HG03565 (cell line): ENCODE measurements around the gene KLHL33.

Experiments used
- ATAC-seq: cut with Tn5 transposase; IDR thresholded peaks from one replicate; pipeline ENCODE4 v1.9.1; 2021; ENCODE audit warnings: mild to moderate bottlenecking, moderate library complexity; ENCODE audit not compliant: unreplicated experiment

KLHL33 gene

DNA sequence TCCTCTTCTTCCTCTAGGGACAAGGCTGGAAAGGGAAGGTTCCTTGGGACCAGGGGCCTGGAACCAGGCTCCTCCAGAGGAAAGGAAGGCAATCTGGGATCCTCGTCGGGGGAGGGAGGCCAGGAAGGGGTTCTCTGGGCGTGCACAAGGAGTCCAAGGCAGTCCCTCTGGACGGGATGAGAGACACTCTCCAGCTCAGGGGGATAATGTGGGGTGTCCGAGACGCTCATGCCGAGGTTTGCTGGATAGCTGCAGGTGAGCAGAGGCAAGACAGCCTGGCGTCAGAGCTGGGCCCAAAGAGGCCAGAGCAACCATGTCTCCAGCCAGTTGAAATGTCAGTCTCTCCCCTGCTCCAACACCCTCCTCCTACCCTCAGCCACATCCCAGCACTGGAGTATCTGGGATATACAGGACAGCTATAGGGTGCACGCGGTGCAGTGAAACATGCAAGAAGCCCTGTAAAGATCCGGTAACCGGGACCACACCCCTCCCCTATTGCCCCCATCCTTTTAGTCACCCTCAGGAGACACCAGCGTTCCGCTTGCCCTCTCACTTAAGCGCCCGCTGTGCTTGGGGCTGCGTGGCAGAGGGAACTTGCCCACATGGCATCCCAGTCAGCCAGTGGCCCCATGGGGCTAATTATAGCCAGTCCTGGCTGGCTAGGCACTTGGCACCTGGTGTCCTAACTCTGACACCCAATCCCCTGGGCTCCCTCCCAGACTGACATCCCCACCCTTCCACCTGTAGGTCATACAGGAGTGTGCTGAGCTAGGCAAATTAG, at the start of gene KLHL33:
Gene KLHL33, minus strand, starts transcription at position 585 of the 781 bp plus-strand sequence. Its CDS starts 355 bp downstream, at position 230.
- no peak for ATAC-seq

DNA sequence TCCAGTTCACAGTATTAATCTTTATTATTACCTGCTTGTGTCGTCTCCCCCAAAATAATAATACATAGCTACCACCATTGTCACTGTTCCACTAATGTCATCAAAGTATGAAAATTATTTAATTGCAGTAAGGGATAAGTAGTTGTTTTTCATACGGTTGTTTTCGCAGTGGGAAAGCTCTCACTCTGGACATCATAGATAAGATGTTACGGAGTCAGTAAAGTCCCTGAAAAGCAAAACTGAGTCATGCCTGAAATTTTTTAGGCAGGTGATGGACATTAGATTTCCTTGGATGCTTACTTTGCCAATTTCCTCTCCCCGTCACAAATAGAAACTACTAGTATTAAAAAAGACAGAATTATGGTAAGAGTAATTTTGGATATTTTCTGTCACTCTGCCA, 46.4 kb upstream of the KLHL33 start:
- ATAC-seq = no peak

DNA sequence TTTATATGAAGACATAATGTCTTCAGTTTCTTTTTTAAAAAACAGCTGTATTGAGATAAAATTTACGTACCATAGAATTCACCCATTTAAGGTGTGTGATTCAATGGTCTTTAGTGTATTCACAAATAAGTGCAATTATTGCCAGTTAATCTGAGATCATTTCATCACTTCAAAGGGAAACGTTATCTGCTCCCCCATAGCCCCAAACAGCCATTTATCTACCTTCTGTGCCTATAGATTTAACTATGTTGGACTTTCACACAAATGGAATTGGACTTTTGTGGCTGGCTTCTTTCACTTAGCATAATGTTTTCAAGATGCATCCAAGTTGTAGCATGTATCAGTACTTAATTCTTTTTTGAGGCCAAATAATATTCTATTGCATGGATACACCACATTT, 42.9 kb upstream of the KLHL33 start:
- no peak for ATAC-seq

GRCh38 chr14:20477211-20477876, 41.4 kb upstream of the KLHL33 start:
- ATAC-seq = no peak

- no peak for ATAC-seq
Measured at GRCh38 chr14:20476776-20477175, 40.8 kb upstream of the KLHL33 start.

DNA sequence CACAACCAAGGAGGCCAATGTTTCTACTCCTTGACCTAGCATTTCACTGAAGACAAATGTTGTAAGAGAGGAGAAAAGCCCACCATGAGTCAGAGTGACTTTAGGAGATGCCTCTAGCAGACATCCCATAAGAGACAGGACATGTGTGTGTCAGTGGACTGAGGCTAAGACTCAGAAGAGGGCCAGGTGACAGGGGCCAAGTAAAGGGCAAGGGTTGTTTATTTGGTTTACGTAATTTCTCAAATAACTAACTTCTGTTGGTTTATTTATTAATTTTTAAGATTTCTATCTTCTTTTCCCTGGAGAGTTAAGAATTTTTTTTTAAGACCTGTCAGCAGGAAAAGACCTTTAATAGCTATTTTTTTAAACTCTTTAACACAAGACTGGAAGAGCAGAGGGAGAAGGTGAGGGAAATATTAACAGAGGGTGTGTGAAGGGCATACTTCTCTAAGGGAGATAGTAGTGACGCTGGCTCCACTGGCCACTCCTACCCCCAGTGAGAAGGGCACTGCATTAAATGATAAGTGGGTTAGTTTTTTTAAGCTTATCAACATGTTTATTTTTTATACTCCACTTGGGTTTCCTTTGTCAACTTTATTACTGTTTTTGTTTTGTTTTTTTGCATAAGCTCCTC, 36.7 kb upstream of the KLHL33 start:
- ATAC-seq = no peak

GRCh38 chr14:20470603-20470901, 34.6 kb upstream of the KLHL33 start:
- no peak for ATAC-seq

DNA sequence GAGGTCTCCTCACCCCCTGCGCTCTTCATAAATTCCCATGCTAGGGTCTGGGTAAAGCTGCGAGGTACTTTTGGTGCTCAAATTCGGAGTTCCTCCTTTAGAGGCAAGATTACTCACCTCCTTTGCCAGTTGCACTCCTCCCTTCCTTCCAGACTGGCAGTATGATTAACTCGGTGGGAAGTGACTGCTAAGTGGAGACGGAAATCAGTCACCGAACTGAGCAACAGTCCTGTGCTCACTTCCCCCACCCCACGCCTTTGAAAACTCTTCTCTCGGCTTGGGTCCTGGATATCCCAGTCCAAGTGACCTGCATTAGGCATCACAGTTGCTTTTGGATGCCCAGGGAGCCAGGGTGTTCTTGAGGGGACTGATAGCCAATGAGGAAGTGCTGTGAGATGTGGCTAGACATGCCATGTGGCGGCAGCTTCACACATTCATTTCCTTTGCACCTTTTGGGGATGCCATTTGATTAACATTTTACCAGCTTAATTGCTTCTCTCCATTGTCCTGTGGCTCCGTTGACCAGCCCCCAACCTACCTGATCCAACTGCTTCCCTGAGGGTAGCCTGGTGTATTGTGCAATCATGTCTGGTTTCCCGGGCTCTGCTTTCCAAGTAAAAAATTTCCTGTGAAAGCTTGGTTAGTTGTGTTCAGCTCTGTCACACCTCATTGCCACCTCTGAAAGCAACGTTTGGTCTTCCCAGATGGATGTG, 34.1 kb upstream of the KLHL33 start:
- peak; percentile 24 for ATAC-seq

DNA sequence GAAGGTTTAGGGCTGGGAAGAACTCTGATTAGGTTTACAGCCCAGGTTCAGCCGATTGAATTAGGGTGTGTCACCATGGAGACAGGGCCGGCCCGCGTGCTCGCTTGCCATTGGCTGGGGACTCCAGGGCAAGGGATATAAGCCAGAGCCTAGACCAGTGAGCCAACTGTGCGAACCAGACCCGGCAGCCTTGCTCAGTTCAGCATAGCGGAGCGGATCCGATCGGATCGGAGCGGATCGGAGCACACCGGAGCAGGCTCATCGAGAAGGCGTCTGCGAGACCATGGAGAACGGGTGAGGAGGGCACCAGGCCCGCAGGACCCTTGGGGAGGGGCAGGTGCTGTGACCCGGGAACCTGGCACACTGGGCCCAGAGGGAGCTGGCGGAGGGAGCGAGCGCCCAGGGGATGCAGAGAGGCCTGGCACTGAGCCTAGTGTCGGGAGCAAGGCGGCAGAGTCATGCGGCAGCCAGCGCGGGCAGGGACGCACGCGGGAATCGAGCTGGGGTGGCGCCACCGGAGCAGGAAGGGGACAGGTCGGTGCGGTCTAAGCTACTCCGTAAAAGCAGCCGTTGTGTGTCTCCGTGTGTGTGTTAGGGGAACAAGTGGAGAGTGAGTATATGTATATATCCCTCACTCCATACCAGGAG, 33.4 kb upstream of the KLHL33 start, which contains the start of gene PNP:
Gene PNP, plus strand, starts transcription at position 165 of the 648 bp plus-strand sequence. Its CDS starts 119 bp downstream, at position 284.
- peak; percentile 90 for ATAC-seq

DNA sequence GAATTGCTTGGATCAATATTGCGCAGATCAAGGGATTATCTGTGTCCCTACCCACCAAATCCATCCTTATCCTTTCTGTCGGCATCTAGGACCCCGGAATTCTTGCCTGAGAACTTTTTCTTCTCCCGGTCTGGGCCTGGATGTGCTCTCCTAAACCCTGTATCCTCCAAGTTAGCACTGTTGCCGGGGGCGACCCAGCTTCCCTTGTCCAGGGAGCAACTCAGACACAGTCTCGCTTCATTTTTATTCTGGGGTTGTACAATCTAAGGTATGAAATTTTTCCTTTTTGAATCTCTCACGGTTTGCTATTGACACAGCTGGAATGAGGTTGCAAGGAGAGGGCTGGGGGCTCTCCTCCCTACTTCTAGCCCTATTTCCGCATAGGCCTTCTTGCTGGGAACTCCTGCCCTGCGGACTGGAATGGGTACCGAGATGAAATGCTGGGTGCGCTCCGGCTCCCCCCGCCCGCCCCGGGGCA, 32.8 kb upstream of the KLHL33 start:
- no peak for ATAC-seq

- peak; percentile 95 for ATAC-seq
Measured at GRCh38 chr14:20461225-20462141, 25.5 kb upstream of the KLHL33 start, which contains the start of gene PIP4P1. TSS of gene PIP4P1 (minus strand) at chr14:20461434. CDS start at chr14:20461325, 109 bp downstream.

DNA sequence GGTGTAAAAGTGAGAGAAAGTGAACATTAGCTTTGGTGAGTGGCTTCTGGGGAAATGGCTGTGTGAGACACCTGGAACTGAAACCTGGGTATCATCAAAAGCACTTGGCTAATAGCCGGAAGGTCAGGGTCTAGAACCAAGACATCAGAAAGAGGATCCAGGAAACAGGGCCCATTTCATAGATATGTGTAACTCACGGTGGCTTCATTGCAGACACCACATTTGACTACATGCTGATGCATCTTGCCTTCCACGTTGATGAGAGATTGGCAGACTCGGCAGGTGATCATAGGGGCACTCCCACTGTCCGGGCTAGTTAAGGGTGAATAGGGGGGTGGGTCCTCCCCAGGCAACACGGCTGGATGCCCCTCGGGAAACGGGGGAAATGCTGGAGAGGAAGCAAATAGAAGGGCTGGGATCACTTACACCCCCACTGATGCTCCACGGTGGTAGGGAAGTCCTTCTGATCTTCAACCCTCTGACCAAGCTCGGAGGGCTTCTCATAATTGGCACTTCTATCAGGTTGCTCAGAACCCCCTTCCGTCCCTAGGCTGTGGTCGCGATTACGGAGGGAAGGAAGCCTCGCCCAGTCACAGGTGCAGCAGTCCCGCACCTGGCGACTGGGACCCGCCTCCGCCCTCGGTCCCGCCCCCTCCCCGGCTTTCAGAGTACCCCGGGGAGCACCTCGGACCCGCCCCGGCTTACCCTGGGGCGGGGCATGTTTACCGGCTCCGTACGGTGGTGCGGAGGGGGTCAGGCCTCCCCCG, 24.7 kb upstream of the KLHL33 start:
- ATAC-seq = no peak

GRCh38 chr14:20458031-20458789, 22.2 kb upstream of the KLHL33 start:
- no peak for ATAC-seq

GRCh38 chr14:20456971-20457370, 21.0 kb upstream of the KLHL33 start:
- ATAC-seq = no peak

DNA sequence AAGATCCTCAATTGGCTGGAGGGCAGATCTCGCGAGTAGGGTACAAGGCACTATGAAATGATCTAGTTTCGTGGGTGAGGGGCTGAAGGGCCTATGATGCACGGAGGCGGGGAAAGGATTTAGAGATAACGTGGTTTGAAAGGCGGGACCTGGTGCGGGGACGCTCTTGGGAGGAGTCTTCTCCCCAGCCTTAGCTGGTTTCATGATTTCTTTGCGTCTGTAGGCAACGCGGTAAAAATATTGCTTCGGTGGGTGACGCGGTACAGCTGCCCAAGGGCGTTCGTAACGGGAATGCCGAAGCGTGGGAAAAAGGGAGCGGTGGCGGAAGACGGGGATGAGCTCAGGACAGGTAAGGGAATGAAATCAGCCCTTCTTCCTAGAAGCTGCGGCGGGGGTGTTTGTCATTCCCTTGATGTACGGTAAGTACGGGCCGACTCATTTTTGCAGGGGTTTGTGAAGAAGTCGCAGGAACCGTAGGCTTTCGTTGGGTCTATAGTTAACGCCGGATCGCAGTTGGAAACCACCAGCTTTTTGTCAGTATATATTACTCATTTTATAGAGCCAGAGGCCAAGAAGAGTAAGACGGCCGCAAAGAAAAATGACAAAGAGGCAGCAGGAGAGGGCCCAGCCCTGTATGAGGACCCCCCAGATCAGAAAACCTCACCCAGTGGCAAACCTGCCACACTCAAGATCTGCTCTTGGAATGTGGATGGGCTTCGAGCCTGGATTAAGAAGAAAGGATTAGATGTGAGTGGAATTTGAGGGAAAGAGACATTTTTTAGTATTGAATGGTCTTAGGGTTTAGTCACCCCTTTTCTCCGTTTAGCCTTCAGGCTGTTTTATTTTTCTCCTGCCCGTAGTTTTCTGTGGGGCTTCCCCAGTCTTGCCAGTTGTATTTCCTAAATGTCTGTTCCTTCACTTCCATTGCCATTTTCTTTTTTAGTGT, 19.7 kb upstream of the KLHL33 start:
- ATAC-seq = peak; percentile 33

DNA sequence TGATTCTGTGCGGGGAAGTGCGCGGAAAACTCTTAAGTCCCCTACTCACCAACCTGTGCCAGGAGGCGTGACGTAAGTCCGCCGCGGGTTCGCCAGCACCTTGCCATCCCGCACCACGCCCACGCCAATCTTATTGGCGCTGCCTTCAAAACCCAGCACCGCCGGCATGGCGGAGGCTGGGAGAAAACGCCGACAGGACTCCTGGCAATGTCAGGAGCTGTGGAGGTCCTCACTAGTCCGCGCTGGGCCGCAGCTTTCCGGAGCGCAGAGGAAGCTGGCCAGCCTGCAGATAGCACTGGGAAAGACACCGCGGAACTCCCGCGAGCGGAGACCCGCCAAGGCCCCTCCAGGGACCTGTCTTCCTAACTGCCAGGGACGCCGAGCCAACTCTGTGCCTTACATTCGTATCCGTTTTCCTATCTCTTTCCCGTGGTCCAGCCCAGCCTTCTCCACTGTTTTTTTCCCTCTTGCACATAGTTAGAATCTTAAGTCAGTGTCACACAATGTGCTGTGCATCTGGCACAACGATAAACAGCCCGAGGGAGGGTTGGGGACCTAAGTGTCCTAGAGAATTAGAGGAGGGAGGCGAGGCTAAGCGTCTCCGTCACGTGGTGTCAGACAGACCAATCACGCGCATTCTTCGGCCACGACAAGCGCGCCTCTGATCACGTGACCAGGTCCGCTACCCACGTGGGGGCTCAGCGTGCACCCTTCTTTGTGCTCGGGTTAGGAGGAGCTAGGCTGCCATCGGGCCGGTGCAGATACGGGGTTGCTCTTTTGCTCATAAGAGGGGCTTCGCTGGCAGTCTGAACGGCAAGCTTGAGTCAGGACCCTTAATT, 18.8 kb upstream of the KLHL33 start, which contains the start of the genes APEX1 and OSGEP:
Gene APEX1, plus strand, starts transcription at position 711 of the 839 bp plus-strand sequence. CDS start 420 bp downstream, outside the sequence.
Gene OSGEP, minus strand, starts transcription at position 297 of the 839 bp plus-strand sequence. Its CDS starts 129 bp downstream, at position 168.
- ATAC-seq = peak; percentile 75
